Glomerular visceral epithelial cell (primary cell): ENCODE measurements around the gene SUGP1.
"Not testable (repeated sequence)": the region's sequence is repeated elsewhere in the genome, so short reads cannot be mapped to it uniquely, and the experiment has no call there.

Experiments
- DNase-seq: peaks from one replicate; pipeline ENCODE4 v3.0.0-alpha.2; 2016; ENCODE audit errors: extremely low spot score

Gene SUGP1

DNA sequence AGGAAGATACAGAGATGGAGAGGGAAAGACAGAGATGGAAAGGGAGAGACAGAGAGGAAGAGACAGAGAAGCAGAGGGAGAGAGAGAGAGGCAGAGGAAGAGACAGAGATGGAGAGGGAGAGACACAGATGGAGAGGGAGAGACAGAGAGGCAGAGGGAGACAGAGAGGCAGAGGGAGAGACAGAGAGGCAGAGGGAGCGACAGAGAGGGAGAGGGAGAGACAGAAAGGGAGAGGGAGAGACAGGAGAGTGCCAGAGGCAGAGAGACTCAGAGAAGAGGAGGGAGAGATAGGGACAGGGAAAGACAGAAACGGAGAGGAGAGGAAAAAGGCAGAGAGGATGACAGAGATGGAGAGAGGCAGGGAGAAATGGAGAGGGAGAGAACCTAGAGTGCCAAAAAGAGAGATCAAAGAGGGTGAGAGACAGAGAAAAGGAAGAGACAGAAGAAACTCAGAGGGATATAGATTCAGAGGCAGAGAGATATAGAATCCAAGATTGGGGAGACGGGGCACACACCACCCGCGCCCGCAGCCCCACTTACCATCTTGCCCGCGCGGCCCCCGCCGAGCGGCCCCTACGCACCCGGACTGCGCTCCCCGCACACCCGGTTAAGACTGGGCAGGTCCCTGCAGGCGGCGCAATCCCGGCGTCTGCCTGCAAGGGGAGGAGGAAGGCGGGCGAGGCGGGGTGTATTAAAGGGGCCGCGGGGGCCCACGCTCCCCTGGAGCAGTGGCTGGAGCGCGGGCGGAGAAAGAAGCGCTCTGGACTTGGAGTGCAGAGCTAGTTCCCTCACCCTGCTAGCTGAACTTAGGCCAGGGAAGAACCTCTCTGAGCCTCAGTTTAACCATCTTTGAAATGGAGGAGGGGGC, 57.9 kb downstream of the SUGP1 start:
- no peak for DNase-seq

DNA sequence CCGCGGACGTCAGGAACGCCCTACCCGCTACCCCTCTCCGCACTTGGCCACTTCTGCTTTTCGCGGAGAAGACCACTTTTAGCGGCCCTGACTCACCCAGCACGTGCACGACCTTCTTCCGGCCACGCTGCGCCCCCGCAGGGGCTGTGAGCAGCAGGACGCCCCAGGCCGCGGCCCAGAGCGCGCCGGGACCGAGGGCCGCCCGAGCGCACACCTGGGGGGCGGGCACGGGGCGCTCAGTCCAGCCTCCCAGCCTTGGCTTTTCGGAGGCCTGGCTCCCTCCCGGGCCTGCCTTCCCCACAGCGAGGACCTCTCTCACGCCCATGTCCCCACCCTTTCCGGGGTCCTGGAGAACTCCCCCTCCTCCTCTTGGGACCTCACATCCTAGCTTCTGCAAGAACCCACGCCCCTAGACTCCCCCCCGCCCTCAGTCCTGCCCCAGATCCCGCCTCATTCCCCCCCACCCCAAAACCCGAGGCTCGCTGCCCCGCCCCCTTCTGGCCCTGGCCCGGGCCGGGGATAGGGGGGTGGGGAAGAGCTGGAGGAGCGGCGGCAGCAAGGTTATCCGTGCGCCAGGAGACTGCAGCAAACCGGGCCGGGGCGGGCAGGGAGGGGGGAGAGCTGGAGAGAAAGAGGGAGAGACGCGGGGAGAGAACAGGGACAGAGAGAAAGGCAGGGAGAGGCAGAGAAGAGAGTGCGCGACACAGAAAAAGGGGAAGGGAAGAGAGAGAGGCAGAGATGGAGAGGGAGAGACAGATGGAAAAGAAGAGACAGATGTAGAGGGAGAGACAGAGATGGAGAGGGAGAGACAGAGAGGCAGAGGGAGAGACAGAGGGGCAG, 58.7 kb downstream of the SUGP1 start:
- no peak for DNase-seq

DNA sequence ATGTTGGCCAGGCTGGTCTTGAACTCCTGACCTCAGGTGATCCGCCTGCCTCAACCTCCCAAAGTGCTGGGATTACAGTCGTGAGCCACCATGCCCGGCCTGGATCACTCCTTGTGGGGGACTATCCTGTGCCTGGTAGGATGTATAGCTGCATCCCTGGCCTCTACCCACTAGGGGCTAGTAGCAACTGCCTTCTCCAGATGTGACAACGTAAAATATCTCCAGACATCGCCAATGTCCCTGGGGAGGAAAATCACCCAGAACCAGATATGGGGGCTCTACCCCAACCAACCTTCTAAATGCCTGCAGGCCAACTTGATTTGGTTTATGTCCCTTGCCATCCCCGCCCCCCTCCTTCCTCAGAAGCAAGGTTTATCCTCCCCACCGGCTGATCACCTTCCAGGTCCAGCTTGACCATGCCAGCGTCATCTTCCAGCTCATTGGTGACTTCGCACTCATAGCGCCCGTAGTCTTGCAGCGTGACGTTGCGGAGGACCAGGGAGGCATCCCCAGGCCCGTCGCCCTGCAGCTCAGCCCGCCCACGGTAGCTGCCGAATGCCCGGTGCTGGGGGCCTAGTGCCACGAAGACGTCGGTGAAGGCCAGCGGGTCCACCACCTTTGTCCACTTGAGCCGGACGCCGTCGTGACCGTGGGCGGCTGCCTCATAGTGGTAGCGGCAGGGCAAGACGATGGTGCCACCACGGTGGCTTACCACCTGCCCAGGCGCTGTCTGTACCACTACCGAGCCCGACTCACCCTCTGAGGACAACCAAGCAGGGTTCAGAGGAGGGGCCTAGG, 59.7 kb downstream of the SUGP1 start:
- no peak for DNase-seq

DNA sequence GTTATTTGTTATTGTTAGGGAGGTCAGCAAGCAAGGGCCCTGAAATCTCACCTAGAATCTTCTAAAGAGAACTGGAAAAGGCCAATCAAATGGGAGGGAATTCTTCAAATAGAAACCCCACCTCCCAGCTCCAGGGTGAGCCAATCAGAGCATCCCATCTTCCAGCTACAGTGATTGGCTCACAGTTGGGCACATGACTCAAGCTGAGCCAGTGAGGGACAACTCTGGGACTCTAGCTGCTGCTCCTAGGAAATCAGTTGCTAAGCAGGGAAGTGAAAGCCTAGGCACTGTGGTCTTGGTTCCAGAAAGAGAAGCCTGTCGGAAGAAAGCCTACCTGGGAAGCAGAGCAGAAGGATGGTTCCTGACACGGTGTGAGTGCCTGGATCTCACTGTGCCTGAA, 60.6 kb downstream of the SUGP1 start:
- DNase-seq = peak; percentile 21

DNA sequence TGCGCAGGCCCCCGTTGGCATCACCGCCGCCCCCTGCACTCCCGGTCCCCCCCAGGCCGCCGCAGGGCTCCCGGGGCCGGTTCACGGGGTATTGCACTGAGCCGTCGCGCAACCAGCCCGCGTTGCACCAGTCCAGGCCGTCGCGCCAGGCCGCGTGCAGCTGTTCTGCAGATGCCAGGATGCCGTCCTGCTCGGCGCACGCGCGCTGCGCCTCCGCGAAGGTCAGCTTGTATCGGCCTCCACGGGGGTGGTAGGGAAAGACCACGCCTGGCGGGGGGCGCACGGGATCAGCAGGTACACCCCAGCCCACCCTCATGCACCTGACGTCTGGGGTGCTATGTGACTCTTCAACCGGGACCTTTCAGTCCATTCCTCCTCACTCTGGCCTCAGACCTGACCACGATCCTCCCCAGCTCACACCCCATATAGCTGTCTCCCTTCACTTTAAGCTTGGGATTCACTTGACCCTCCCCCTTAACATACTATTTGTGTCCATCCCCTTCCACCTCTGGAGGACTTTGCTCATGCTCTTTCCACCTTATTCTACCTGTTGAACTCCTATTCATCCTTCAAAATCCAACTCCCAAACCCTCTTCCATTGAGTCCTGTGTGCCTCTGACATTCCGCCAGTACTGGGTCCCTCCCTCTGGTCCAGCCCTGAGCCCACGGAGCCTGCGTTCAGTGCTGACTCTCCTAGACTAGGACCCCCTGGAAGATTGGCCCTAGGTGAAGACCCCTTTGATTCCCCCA, 61.5 kb downstream of the SUGP1 start:
- no peak for DNase-seq

DNA sequence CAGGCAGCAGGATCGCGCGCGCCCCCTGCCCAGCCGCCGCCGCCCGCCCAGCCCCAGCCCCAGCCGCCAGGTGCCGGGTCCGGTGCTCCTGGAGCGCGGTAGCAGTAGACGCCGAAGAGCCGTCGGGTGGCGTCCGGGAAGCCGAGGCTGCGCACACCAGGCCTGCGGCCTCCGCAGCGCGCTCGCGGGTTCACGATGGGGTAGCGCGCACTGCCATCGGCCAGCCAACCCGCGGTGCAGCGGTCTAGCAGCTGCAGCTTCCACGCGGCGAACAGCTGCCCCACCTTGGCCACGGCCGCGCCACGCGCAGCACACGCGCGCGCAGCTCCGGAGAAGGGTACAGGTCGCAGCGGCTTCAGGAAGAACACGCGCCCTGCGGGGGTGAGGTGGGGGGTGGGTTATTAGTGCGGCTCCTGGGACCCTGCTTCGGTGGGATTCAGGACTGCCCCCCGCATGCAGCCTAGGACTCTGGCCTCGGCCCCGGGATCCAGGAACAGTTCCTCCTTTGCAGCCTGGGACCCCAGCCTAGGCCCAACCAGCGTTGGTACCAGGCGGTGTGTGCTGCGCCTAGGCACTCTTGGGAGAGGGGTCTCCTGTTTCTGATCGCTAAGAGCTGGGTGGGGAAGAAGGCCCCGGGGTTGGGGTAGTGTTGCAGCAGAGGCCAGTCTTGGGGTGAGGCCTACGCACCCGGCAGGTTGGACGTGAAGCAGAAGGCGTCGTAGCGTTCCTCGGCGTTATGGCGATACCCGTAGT, 62.3 kb downstream of the SUGP1 start:
- DNase-seq = no peak

DNA sequence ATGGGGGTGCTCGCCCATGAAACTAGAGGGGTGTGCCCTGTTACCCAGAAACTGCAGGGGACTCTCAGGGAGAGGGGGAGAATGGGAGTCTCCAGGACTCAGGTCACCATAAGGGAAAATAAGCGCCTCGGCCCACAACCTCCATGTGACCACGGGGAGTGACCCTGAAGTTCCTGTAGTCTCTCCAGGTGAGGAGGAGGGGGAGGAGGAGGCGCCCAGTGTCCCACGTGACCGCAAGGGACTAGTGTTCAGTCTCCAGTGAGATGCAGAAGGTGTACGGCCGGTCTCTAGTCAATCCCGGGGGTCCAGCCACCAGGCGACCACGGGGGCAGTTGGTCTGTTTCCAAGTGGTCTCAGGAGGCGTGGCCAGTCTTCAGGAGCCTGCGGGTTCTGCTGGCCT, 63.2 kb downstream of the SUGP1 start:
- DNase-seq = no peak

DNA sequence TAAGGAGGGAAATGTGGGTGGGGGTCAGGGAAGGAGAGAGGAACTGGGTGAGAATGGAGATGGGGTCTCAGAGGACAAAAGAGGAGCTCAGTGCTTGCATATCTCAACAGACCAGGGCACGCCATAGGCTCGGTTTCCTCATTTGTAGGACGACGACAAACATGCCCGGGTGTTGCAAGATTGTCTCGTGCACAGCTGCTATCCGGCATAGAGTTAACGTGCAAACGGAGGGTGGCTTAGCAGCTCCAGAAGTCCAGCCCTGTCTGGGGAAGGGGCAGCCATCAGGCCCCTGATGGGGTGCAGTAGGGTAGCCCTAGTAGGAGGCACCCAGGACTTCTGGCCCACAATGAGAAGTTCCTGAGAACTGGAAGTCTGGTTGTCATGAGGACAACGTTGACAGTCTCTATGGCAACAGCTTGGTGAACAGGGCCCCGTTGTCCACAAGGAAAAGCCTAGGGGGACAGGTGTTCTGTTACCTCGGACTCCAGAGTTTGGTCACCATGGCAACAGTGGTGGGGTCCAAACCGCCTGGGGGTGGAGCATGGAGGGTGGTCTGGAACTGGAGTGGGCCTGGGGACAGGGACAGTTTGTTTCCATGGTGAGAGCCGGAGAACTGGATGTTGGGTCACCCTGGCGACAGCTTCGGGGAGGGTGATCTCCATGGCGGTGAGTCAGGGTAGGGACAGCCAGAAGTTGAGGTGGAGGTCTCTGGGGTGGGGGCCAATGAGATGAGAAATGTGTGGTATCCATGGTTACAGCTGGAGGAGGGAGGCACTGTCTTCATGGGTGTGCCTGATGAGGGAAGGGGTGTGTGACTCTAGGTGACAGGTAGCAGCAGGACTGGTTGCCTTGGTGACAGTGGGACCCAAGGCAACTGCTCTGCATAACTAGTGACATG, 64.0 kb downstream of the SUGP1 start:
- DNase-seq = no peak

DNA sequence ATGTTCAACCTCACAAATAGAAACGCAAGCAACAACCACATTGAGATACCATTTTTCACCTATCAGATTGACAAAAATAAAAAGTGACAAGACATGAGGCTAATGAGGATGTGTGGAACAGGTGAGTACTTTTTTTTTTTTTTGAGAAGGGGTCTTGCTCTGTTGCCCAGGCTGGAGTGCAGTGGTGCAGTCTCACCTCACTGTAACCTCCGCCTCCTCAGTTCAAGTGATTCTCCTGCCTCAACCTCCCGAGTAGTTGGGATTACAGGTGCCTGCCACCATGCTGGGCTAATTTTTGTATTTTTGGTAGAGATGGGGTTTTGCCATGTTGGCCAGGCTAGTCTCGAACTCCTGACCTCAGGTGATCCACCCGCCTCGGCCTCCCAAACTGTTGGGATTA, 66.9 kb downstream of the SUGP1 start:
- not testable (repeated sequence) for DNase-seq

DNA sequence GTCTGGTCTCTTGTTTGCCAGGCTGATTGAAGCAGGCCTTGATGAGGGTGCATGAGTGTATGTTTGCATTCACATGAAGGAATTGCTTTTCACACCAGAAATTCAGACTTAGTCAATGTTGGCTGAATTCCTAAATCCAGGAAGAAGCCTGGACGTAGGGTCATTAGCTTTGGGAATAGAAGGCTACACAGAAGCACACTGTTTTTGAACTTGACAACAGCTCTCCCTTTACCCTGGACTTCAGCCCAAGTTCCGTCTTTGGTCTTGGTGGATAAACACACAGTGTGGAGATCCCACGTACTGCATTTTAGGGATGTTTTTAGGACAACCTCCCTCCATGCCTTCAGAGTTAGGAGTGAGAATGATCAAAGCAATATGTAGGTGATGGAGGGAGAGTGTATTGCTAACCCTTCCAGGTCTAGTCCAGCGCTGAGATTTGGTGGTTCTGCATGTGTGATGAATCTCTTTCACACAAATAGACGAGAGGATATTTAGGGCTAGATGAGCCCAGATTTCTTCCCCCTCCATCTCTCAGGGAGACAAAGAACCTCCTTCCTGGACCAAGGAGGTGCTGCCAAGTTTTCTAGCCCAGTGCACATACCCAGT, 70.0 kb downstream of the SUGP1 start:
- DNase-seq = no peak

DNA sequence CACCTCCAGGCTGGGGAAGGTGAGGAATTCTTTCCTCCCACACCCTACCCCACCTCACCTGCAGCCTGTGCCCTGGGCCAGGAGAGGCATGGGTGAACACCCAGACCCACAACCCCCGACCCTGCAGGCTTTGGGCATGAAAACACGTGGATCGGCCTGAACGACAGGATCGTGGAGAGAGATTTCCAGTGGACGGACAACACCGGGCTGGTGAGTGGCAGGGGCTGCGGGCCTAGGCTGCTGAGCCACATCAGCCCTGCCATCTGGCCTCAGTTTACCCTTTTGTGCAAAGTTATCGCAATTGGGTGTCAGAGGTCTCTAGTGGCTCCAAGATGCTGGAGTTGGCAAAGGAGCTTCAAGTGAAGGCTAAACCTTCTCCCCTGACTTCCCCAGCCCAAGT, 79.8 kb downstream of the SUGP1 start:
- no peak for DNase-seq

DNA sequence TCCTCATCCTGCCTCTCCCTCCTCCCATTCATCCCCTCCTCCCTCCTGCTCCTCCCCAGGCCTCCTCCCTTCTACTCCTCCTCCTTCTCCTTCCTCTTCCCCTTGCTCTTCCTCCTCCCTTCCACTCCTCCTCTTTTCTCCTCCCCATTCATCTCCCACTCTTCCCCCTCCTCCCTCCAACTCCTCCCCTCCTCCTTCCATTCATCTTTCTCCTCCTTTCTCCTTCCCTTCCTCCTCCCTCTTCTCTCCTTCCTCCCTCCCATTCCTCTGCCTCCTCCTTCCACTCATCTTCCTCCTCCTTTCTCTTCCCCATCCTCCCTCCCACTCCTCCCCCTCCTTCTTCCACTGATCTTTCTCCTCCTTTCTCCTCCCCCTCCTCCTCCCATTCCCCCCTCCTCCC, 80.6 kb downstream of the SUGP1 start:
- DNase-seq = no peak

DNA sequence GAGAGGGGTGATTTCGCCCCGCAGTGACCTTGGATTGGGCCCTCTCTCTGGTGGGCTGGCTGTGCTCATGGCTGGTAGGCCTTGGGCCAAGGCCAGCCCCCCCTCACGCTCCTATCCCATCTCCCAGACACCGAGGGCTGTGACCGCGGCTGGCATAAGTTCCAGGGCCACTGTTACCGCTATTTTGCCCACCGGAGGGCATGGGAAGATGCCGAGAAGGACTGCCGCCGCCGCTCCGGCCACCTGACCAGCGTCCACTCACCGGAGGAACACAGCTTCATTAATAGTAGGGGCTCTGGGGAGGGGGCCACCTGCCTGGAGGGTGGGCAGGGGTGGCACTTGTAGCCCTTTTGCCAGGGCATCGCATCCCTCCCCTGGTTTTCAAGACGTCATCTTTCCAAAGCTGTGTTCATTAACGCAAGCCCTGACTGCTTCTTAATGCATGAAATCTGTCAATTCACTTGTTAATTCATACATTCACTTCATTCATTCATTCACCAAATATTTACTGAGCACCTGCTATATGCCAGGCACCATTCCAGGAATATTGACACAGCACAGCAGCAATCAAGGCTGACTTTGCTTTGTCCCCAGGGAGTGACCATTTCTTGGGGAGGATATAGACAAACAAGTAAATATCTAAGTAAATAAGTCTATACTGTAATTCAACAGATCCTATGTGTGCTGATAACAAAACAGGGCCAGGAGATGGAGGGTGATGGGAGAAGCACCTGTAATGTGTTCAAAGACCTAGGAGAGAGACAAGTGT, 82.0 kb downstream of the SUGP1 start:
- DNase-seq = no peak

DNA sequence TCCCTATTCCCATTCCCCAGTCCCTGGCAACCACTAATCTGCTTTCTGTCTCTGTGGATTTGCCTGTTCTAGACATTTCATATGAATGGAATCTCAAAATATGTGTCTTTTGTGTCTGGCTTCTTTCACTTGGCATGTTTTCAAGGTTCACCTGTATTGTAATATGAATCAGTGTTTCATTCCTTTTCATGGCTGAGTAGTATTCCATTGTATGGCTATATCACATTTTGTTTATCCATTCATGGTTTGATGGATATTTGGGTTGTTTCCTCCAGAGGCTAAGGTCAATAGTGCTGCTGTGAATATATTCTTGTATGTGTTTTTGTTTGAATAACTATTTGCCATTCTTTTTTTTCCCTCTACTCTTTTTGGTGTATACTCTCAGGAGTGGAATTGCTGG, 84.1 kb downstream of the SUGP1 start:
- DNase-seq = no peak

DNA sequence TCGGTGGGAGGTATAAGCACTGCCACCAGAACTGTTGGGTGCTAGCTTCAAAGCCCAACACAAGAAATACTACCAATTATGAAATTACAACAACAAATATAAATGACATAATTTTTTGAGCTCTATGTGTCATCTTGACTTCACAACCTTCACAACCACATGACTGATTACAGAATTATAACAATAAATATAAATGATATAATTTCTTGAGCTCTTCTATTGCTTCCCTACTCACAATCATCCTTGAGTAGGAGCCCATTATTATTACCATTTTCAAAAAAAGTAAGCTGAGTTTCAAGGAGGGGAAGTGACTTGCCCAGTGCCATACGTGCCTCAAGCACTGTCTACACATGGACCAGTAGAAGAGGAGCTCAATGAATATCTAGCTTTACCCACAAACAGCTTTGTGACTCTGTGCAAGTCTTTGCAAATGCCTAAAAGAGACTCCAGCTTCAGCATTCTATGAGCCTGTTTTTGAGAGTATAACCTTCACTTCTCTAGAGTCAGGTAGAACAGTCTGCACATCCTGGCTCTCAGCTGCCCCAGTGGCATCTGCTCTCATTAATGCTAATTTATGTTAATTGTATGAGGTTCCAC, 86.0 kb downstream of the SUGP1 start:
- no peak for DNase-seq

DNA sequence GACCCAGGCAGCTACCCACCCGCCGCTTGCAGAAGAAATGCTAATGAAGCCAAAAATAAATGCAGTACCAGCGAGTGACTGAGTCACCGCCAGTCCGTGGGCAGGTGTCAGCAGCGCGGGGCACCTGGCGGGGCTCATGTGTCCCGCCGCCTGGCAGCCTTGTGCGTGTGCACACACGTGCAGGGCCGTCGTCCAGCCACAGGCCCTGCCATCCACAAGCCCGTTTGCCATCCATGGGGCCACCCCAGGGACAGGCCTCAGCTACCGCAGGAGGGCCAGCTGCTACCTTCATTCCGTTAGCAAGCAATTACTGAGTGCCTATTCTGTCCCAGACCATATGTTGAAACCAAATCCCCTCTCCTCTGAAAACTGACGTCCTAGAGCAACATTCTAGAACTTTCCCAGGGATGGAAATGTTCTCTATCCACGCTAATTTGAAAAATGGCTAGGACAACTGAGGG, 88.0 kb downstream of the SUGP1 start:
- DNase-seq = no peak

DNA sequence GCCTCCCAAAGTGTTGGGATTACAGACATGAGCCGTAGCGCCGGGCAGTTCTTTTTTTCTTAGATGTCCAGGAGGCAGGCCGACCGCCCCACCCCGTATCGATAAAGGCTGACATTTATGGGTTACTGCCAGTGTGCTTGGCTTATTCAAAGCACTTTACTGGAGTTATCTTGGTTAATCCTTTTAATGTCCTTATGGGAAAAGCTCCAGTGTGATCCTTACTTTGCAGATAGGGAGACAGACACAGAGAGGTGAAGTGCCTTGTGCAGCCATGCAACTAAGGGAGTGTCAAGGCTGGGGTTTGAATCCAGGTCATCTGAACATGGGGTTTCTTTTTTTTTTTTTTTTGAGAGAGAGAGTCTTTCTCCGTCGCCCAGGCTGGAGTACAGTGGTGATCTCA, 89.3 kb downstream of the SUGP1 start:
- DNase-seq = no peak

DNA sequence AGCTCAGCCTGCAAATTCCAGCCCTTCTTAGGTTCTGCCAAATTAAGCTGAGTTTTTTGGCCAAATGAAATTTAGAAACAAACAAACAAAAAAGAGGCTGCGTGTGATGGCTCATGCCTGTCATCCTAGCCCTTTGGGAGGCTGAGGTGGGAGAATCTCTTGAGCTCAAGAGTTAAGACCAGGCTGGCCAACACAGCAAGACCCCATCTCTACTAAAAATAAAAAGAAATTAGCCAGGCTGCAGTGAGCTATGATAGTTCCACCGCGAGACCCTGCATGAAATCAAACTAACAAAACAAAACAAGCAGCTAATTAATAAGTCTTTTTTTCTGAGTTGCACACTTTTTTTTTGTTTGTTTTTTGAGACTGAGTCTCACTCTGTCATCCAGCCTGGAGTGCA, 90.6 kb downstream of the SUGP1 start:
- no peak for DNase-seq
